Esophagus muscularis mucosa (tissue), 4 donors: Measurements from ENCODE around the gene SPATA20. TPM values are rescaled to one million over a fixed set of nuclear protein-coding genes. Genes with fewer than 3 reads are reported as not detected.

ENCODE experiments used
- DNase-seq: peaks from one replicate; pipeline ENCODE4 v3.0.0-alpha.2; 2017; ENCODE audit errors: extremely low spot score
- H3K27ac ChIP-seq, 4 donors: fragments of 200-600 bp; sonication (generic); replicated peaks in 1 of 4; 1 replicate in 3 of 4; 2 replicates in 1 of 4; pipeline ENCODE4 v1.5.1; 2016 to 2019; ENCODE audit warnings: mild to moderate bottlenecking in 1 of 4
- H3K27me3 ChIP-seq, 4 donors: fragments of 200-600 bp; sonication (generic); one replicate each; pipeline versions ENCODE4 v1.5.1 to v1.6.0; 2016 to 2019
- H3K36me3 ChIP-seq, 4 donors: fragments of 200-600 bp; sonication (generic); one replicate each; pipeline ENCODE4 v1.5.1; 2016 to 2019
- H3K4me1 ChIP-seq, 4 donors: fragments of 200-600 bp; sonication (generic); one replicate each; pipeline ENCODE4 v1.5.1; 2016 to 2019
- H3K4me3 ChIP-seq, 4 donors: fragments of 200-600 bp; sonication (generic); 1 replicate in 2 of 4; 2 replicates in 2 of 4; pipeline ENCODE4 v1.5.1; 2016 to 2019; ENCODE audit warnings: mild to moderate bottlenecking in 4 of 4, moderate library complexity in 1 of 4
- H3K9me3 ChIP-seq, 4 donors: fragments of 200-600 bp; sonication (generic); 1 replicate in 3 of 4; 2 replicates in 1 of 4; pipeline ENCODE4 v1.5.1; 2016 to 2019
- CTCF ChIP-seq, 3 experiments: fragments of 200-600 bp in 2 of 3; fragments of 450-650 bp in 1 of 3; sonication (generic) in 2 of 3; IDR thresholded peaks; one replicate each; pipeline ENCODE4 v1.5.1; 2017 to 2019; ENCODE audit warnings: antibody characterized with exemption in 3 of 3, mild to moderate bottlenecking in 2 of 3, moderate library complexity in 1 of 3
- EP300 ChIP-seq: sonication (generic); formaldehyde crosslinking; IDR thresholded peaks from one replicate; pipeline ENCODE4 v1.6.1; 2017; ENCODE audit warnings: antibody characterized with exemption
- POLR2A ChIP-seq: fragments of 450-650 bp; IDR thresholded peaks from one replicate; pipeline ENCODE4 v1.6.1; 2017; ENCODE audit warnings: antibody characterized with exemption, moderate library complexity, mild to moderate bottlenecking, low read depth
- POLR2AphosphoS5 ChIP-seq, 2 donors: sonication (generic); formaldehyde crosslinking; IDR thresholded peaks; one replicate each; pipeline ENCODE4 v1.6.1; 2017; ENCODE audit warnings: antibody characterized with exemption in 2 of 2
- WGBS: methylation state at CpG from one replicate; pipeline ENCODE4 v1.1.5; 2018; 5-methylcytosine and 5-hydroxymethylcytosine counted together
- intact Hi-C: fragments of 100-400 bp; cut with DNase I; formaldehyde crosslinking; loops from one replicate; pipeline ENCODE4 v1.15.1; 2023
- total RNA-seq, 4 donors: library from RNA; depleted of rRNA; stranded (reverse); fragments of >200 nt; gene quantifications; one replicate each; pipeline versions ENCODE4 v1.1.0 to v1.2.1, GENCODE V29; 2016

SPATA20 gene
- total RNA-seq, 4 donors from 2014 or later, result 44.1 to 64.4 (median 54.6) TPM

- H3K9me3 ChIP-seq, result no peaks in the 10 kb centered on the region
- intact Hi-C loops, result loop anchor here (10.0 kb wide), 1 partner anchor 414 kb away; no protein-coding TSS in a partner anchor
- no peaks in the 10 kb centered on the region for H3K27me3 ChIP-seq
- peak overlapping the region in 2 of 4 donors; percentile 64 to 66 for H3K27ac ChIP-seq
- peaks cover 17 to 25% (median 19%) of the 10 kb centered on the region in 4 donors for H3K4me1 ChIP-seq
- no peak for DNase-seq
- H3K36me3 ChIP-seq, result peaks cover 0 to 19% (median 0%) of the 10 kb centered on the region in 4 donors
- WGBS, result 92% methylated on average over 6 of the region's 11 CpGs
- no peak for TF ChIP-seq CTCF (IDR thresholded peaks at IDR 0.05)
- no peak for TF ChIP-seq POLR2AphosphoS5 (IDR thresholded peaks at IDR 0.05)
- TF ChIP-seq POLR2A, result no peak
- TF ChIP-seq EP300, result no peak
- no peak overlapping the region for H3K4me3 ChIP-seq
Observed at GRCh38 chr17:50540560-50541401, 6.2 kb upstream of the SPATA20 start.

- no peak for DNase-seq
- no peaks in the 10 kb centered on the region for H3K27me3 ChIP-seq
- H3K27ac ChIP-seq, result peak overlapping the region; percentile 64 to 78 (median 68)
- TF ChIP-seq POLR2AphosphoS5 (IDR thresholded peaks at IDR 0.05) (no peak), POLR2A (no peak), CTCF (IDR thresholded peaks at IDR 0.05) (no peak), EP300 (no peak)
- peak overlapping the region; percentile 60 to 77 (median 68) for H3K4me3 ChIP-seq
- 60% methylated on average over 8 of the region's 9 CpGs for WGBS
- peaks cover 0 to 19% (median 0%) of the 10 kb centered on the region in 4 donors for H3K36me3 ChIP-seq
- peaks cover 18 to 25% (median 21%) of the 10 kb centered on the region in 4 donors for H3K4me1 ChIP-seq
- H3K9me3 ChIP-seq, result no peaks in the 10 kb centered on the region
- intact Hi-C loops, result loop anchor here (10.0 kb wide), 1 partner anchor 413 kb away; no protein-coding TSS in a partner anchor
Observed at GRCh38 chr17:50541402-50541715, 5.6 kb upstream of the SPATA20 start.

- Histone ChIP-seq H3K4me3 (peak overlapping the region; percentile 60 to 77 (median 68)), H3K4me1 (peaks cover 22 to 30% (median 26%) of the 10 kb centered on the region in 4 donors), H3K27me3 (no peaks in the 10 kb centered on the region), H3K36me3 (peaks cover 0 to 14% (median 0%) of the 10 kb centered on the region in 4 donors), H3K27ac (peak overlapping the region; percentile 64 to 78 (median 68)), H3K9me3 (no peaks in the 10 kb centered on the region)
- 1% methylated on average over 29 of the region's 82 CpGs for WGBS
- intact Hi-C loops, result loop anchor here (2.0 to 10.0 kb wide), 2 partner anchors 61 to 413 kb away; no protein-coding TSS in a partner anchor
- no peak for TF ChIP-seq EP300
- TF ChIP-seq CTCF (IDR thresholded peaks at IDR 0.05), result peak in 2 of 3 experiments; percentile 23 to 29
- peak; percentile 66 to 83 for TF ChIP-seq POLR2AphosphoS5 (IDR thresholded peaks at IDR 0.05)
- TF ChIP-seq POLR2A, result no peak
- DNase-seq, result peak; percentile 95
Observed at GRCh38 chr17:50541716-50542688, 5.0 kb upstream of the SPATA20 start.

DNA sequence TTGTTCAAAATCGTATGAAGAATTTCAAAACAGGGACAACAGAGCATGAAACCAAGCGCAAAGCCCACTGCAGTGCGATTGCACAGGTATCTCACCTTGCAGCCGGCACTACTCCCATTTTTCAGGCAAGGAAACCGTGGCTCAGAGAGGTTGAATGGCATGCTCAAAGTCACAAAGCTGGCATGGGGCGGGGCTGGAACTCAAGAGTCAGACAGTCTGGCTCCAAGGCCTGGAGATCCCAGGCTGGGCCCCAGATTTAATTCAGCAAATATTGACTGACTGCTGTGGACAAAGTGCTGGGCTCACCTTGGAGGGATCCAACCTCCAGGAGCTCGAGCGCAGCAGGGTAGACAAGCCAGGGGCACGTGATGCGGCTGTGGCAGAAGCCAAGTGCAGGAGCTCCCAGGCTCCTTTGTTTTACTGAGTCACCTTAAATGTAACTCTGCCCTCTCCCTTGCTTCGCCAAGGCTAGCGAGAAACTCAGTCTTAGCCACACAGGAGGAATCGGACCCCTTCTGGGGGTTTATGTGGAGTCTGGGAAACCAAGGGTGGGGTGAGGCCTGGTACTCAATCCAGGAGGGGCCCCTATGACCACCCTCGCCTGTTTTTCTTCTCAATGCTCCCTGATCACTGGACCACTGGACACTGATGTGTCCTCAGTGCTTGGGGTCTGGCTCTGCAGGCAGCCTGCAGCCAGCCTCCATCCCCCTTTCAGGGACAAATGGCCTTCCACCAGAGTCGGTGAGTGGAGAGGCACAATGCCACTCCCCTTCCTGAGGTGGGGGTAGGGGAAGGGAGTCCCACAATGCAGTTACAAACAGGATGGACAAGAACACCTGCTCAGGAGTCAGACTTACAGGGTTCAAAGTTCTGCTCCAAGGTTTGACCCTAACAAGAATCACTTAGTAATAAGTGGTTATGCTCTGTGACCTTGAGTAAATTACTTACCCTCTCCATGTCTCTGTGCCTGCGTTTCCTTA lies 3.9 kb upstream of the SPATA20 start:
- no peaks in the 10 kb centered on the region for H3K27me3 ChIP-seq
- peak overlapping the region in 1 of 4 donors; percentile 66 for H3K27ac ChIP-seq
- peaks cover 31 to 41% (median 36%) of the 10 kb centered on the region in 4 donors for H3K4me1 ChIP-seq
- DNase-seq, result no peak
- intact Hi-C loops, result loop anchor here (2.0 to 10.0 kb wide), 2 partner anchors 62 to 412 kb away; no protein-coding TSS in a partner anchor
- TF ChIP-seq EP300, result no peak
- no peak for TF ChIP-seq POLR2AphosphoS5 (IDR thresholded peaks at IDR 0.05)
- no peak for TF ChIP-seq CTCF (IDR thresholded peaks at IDR 0.05)
- no peak for TF ChIP-seq POLR2A
- no peaks in the 10 kb centered on the region for H3K9me3 ChIP-seq
- peak overlapping the region in 3 of 4 donors; percentile 60 to 77 (median 68) for H3K4me3 ChIP-seq
- H3K36me3 ChIP-seq, result peaks cover 0 to 12% (median 0%) of the 10 kb centered on the region in 4 donors
- 79% methylated on average over 15 of the region's 16 CpGs for WGBS
